Fibroblast of lung (primary cell): Measurements from ENCODE around the gene CFAP97D2. TPM values are rescaled to one million over a fixed set of nuclear protein-coding genes. Genes with fewer than 3 reads are reported as not detected.

Experiments
- DNase-seq, 2 donors: peaks; one replicate each; pipeline versions ENCODE4 v3.0.0 to v3.0.0-alpha.2; 2010; ENCODE audit warnings: low read depth in 2 of 2
- H2AFZ ChIP-seq: 2 replicates; pipeline ENCODE4 v1.5.1; 2012; ENCODE audit warnings: low read length, control low read depth, inconsistent platforms
- H3K27ac ChIP-seq: 2 replicates; pipeline ENCODE4 v1.5.1; 2011; ENCODE audit warnings: low read length, control low read depth; ENCODE audit not compliant: insufficient read depth
- H3K27me3 ChIP-seq: 2 replicates; pipeline ENCODE4 v1.5.1; 2011; ENCODE audit warnings: mild to moderate bottlenecking, low read length; ENCODE audit not compliant: control insufficient read depth, insufficient read depth
- H3K36me3 ChIP-seq: 2 replicates; pipeline ENCODE4 v1.5.1; 2011; ENCODE audit warnings: low read length; ENCODE audit not compliant: control insufficient read depth, insufficient read depth
- H3K4me1 ChIP-seq: 2 replicates; pipeline ENCODE4 v1.5.1; 2011; ENCODE audit warnings: low read length; ENCODE audit not compliant: control insufficient read depth, insufficient read depth; ENCODE audit errors: extremely low read depth
- H3K4me2 ChIP-seq: 2 replicates; pipeline ENCODE4 v1.5.1; 2011; ENCODE audit warnings: low read length, control low read depth; ENCODE audit not compliant: insufficient read depth; ENCODE audit errors: extremely low read depth
- H3K4me3 ChIP-seq, 4 experiments: fragments of 200-600 bp in 1 of 4; sonication (generic) in 1 of 4; replicated peaks in 1 of 4; 2 replicates each; pipeline ENCODE4 v1.5.1; 2011 to 2016; ENCODE audit warnings: low read length in 4 of 4, low read depth in 3 of 4, mild to moderate bottlenecking in 3 of 4, control low read depth in 2 of 4, inconsistent platforms in 1 of 4, mixed read lengths in 1 of 4; ENCODE audit not compliant: insufficient read depth in 1 of 4; ENCODE audit errors: control extremely low read depth in 1 of 4
- H3K79me2 ChIP-seq: 2 replicates; pipeline ENCODE4 v1.5.1; 2012; ENCODE audit warnings: mild to moderate bottlenecking, low read length, inconsistent platforms; ENCODE audit not compliant: control insufficient read depth, insufficient read depth
- H3K9ac ChIP-seq: 2 replicates; pipeline ENCODE4 v1.5.1; 2011; ENCODE audit warnings: mild to moderate bottlenecking, low read length, control low read depth; ENCODE audit not compliant: insufficient read depth
- H3K9me3 ChIP-seq: 2 replicates; pipeline ENCODE4 v1.5.1; 2012; ENCODE audit warnings: low read depth, low read length; ENCODE audit not compliant: control insufficient read depth, insufficient read depth
- H4K20me1 ChIP-seq: 2 replicates; pipeline ENCODE4 v1.5.1; 2011; ENCODE audit warnings: low read length; ENCODE audit not compliant: control insufficient read depth, insufficient read depth; ENCODE audit errors: extremely low read depth
- CTCF ChIP-seq, 2 donors: IDR thresholded peaks in 1 of 2; conservative IDR thresholded peaks in 1 of 2; 1 replicate in 1 of 2; 2 replicates in 1 of 2; pipeline ENCODE4 v1.5.1; 2011 to 2012; ENCODE audit warnings: low read length in 2 of 2, control low read depth in 1 of 2, inconsistent platforms in 1 of 2, low read depth in 1 of 2, mild to moderate bottlenecking in 1 of 2
- EZH2 ChIP-seq: IDR thresholded peaks from 2 replicates; pipeline ENCODE4 v1.5.1; 2012; ENCODE audit warnings: low read length, control low read depth, mild to moderate bottlenecking; ENCODE audit errors: missing control alignments
- polyA plus RNA-seq, 2 donors: library from polyadenylated mRNA; depleted of rRNA in 1 of 2; stranded (reverse) in 1 of 2; unstranded in 1 of 2; fragments of >200 nt; gene quantifications; 2 replicates each; pipeline ENCODE4 v1.2.1, GENCODE V29; 2011 to 2012; ENCODE audit warnings: missing spikeins in 1 of 2
- total RNA-seq: library from RNA; depleted of rRNA; stranded (reverse); fragments of >200 nt; gene quantifications from 2 replicates; pipeline ENCODE4 v1.2.1, GENCODE V29; 2014

The CFAP97D2 gene
- total and polyA plus RNA-seq, 2 donors (not counting 1 experiment from before 2014, with no cell fraction given): not detected

- no peaks in the 10 kb centered on the region for H3K9me3 ChIP-seq
- no peaks in the 10 kb centered on the region for H4K20me1 ChIP-seq
- no peak overlapping the region for H3K27ac ChIP-seq
- H3K9ac ChIP-seq: no peak overlapping the region
- peaks cover 3% of the 10 kb centered on the region for H3K27me3 ChIP-seq
- H3K4me1 ChIP-seq: no peaks in the 10 kb centered on the region
- no peak overlapping the region for H3K4me2 ChIP-seq
- no peak overlapping the region for H2AFZ ChIP-seq
- TF ChIP-seq CTCF (conservative IDR thresholded peaks at IDR 0.05 in 1 of 2, IDR thresholded peaks at IDR 0.05 in 1 of 2; ENCODE audit: low read depth in 1 of 2, low read length in 2 of 2) (no peak), EZH2 (no peak)
- H3K36me3 ChIP-seq: no peaks in the 10 kb centered on the region
- DNase-seq: no peak
- H3K4me3 ChIP-seq: no peak overlapping the region
- no peaks in the 10 kb centered on the region for H3K79me2 ChIP-seq
Observed at GRCh38 chr13:114226088-114226487, 47.0 kb downstream of the CFAP97D2 start.

- no peak overlapping the region for H2AFZ ChIP-seq
- H3K9me3 ChIP-seq: no peaks in the 10 kb centered on the region
- H3K27ac ChIP-seq: no peak overlapping the region
Observed at GRCh38 chr13:114226699-114227323, 47.8 kb downstream of the CFAP97D2 start.

GRCh38 chr13:114227528-114227927 is 48.5 kb downstream of the CFAP97D2 start:
- no peaks in the 10 kb centered on the region for H3K36me3 ChIP-seq
- H2AFZ ChIP-seq: no peak overlapping the region
- no peaks in the 10 kb centered on the region for H3K79me2 ChIP-seq
- H3K4me2 ChIP-seq: no peak overlapping the region
- H3K27me3 ChIP-seq: peaks cover 3% of the 10 kb centered on the region
- no peak for TF ChIP-seq EZH2
- TF ChIP-seq CTCF (conservative IDR thresholded peaks at IDR 0.05 in 1 of 2, IDR thresholded peaks at IDR 0.05 in 1 of 2; ENCODE audit: low read depth in 1 of 2, low read length in 2 of 2): no peak
- DNase-seq: no peak
- no peaks in the 10 kb centered on the region for H3K9me3 ChIP-seq
- H4K20me1 ChIP-seq: no peaks in the 10 kb centered on the region
- no peak overlapping the region for H3K9ac ChIP-seq
- H3K4me3 ChIP-seq: no peak overlapping the region
- no peaks in the 10 kb centered on the region for H3K4me1 ChIP-seq
- H3K27ac ChIP-seq: no peak overlapping the region

More at GRCh38 chr13:114226699-114227323, 47.8 kb downstream of the CFAP97D2 start:
- no peaks in the 10 kb centered on the region for H3K79me2 ChIP-seq
- H3K4me1 ChIP-seq: no peaks in the 10 kb centered on the region
- H3K36me3 ChIP-seq: no peaks in the 10 kb centered on the region
- no peak overlapping the region for H3K4me2 ChIP-seq
- H3K4me3 ChIP-seq: no peak overlapping the region
- no peak overlapping the region for H3K9ac ChIP-seq
- no peak for TF ChIP-seq EZH2
- TF ChIP-seq CTCF (conservative IDR thresholded peaks at IDR 0.05 in 1 of 2, IDR thresholded peaks at IDR 0.05 in 1 of 2; ENCODE audit: low read depth in 1 of 2, low read length in 2 of 2): peak; percentile 95 to 97
- H3K27me3 ChIP-seq: peaks cover 3% of the 10 kb centered on the region
- no peaks in the 10 kb centered on the region for H4K20me1 ChIP-seq
- DNase-seq: peak; percentile 62 to 82
